SHP77 treated with DMSO at 0.1 percent for 48 hours (cell line): Measurements from ENCODE around the gene ZC3H4.

Experiments used
- DNase-seq: peaks from one replicate; lab custom pipeline; 2025; lab: John Stamatoyannopoulos, UW

Gene ZC3H4

GRCh38 chr19:47133021-47133471, 19.5 kb upstream of the ZC3H4 start:
- no peak for DNase-seq

GRCh38 chr19:47132194-47132852, 18.7 kb upstream of the ZC3H4 start:
- no peak for DNase-seq

GRCh38 chr19:47130589-47131227, 17.1 kb upstream of the ZC3H4 start, which contains the start of gene SAE1:
Gene SAE1, plus strand, starts transcription at chr19:47130835. Its CDS starts 96 bp downstream, at chr19:47130931.
- peak; percentile 94 for DNase-seq

- no peak for DNase-seq
Observed at GRCh38 chr19:47130120-47130588, 16.6 kb upstream of the ZC3H4 start.

GRCh38 chr19:47129579-47129978, 16.0 kb upstream of the ZC3H4 start:
- DNase-seq = no peak

- no peak for DNase-seq
Observed at GRCh38 chr19:47125669-47125938, 12.0 kb upstream of the ZC3H4 start.

GRCh38 chr19:47124937-47125668, 11.5 kb upstream of the ZC3H4 start:
- peak; percentile 58 for DNase-seq

GRCh38 chr19:47123406-47123805, 9.8 kb upstream of the ZC3H4 start:
- no peak for DNase-seq

- DNase-seq = no peak
Observed at GRCh38 chr19:47122359-47123335, 9.1 kb upstream of the ZC3H4 start.

GRCh38 chr19:47120470-47121067, 7.0 kb upstream of the ZC3H4 start:
- DNase-seq = no peak

- no peak for DNase-seq
Observed at GRCh38 chr19:47113850-47114651, 475 bp upstream of the ZC3H4 start.

GRCh38 chr19:47112166-47112996, 1.2 kb downstream of the ZC3H4 start:
- peak; percentile 21 for DNase-seq

GRCh38 chr19:47111682-47112165, 1.9 kb downstream of the ZC3H4 start:
- DNase-seq = no peak

GRCh38 chr19:47111006-47111621, 2.5 kb downstream of the ZC3H4 start:
- no peak for DNase-seq

GRCh38 chr19:47110521-47111005, 3.0 kb downstream of the ZC3H4 start:
- DNase-seq = no peak

- DNase-seq = no peak
Observed at GRCh38 chr19:47109541-47110375, 3.8 kb downstream of the ZC3H4 start.

- DNase-seq = no peak
Observed at GRCh38 chr19:47109177-47109540, 4.4 kb downstream of the ZC3H4 start.
